ENCODE data around the gene STX10. TPM values are rescaled to one million over a fixed set of nuclear protein-coding genes. Genes with fewer than 3 reads are reported as not detected.
A peak's percentile ranks its signal among the peaks of the same experiment; 100 is the strongest.

STX10 gene
- total RNA-seq, 1 experiment from 2014 or later: 86.2 TPM

DNA sequence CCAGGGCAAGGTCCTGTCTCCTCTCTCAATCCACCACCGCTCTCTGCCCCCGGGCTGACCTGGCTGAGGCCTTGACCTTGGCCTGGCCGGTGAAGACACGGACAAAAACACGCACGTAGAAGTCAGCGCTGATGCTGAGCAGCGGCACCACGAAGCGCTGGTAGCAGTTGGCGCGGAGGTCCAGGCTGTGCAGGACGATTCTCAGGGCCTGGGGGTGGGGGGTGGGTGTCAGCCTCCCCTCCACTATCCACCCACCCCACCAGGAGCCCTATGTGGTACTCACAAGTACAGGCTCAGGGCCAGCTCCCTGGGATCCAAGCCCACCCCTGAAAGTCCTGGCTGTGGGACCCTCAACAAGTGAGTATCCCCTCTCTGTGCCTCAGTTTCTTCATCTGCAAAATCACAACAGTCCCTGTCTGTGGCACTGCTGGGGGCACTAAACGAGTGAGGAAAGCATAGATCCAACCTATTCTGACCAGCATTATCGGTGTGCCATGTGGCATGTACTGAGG lies 40.0 kb downstream of the STX10 start:
- intact Hi-C loops (cut with micrococcal nuclease; ENCODE audit: unreplicated experiment): loop anchor here (10.0 kb wide), 1 partner anchor 155 kb away; no protein-coding TSS in a partner anchor
- Histone ChIP-seq H3K4me1 (replicated peaks; ENCODE audit: insufficient read depth) (peaks cover 5% of the 10 kb centered on the region), H3K27ac (no peak overlapping the region), H3K4me3 (no peak overlapping the region), H2AFZ (no peak overlapping the region), H3K36me3 (ENCODE audit: low read depth) (peaks cover 24% of the 10 kb centered on the region; the same call in 1 of the 2 replicates), H3K9me3 (ENCODE audit: insufficient read depth, low read depth) (no peaks in the 10 kb centered on the region), H4K20me1 (ENCODE audit: insufficient read depth) (0 out of 2 replicates have a peak, but pooled peaks cover 6% of the 10 kb centered on the region), H3K9me2 (ENCODE audit: insufficient read depth) (no peaks in the 10 kb centered on the region), H3K4me2 (no peak overlapping the region), H3F3A (ENCODE audit: insufficient read depth, low read depth) (peaks cover 22% of the 10 kb centered on the region; the same call in 1 of the 2 replicates), H3K79me2 (ENCODE audit: low read depth) (peaks cover 17% of the 10 kb centered on the region), H3K27me3 (ENCODE audit: insufficient read depth, low read depth) (no peaks in the 10 kb centered on the region)
- DNase-seq: no peak
- no TSS peak for BruUV-seq (replicated peaks)
- ChIA-PET POLR2A (ENCODE audit: unreplicated experiment) (no interaction called here), CTCF (no interaction called here)
- no peak for TF ChIP-seq EZH2 (IDR thresholded peaks at IDR 0.05; ENCODE audit: low read depth)
- TF ChIP-seq, protein P1, sequence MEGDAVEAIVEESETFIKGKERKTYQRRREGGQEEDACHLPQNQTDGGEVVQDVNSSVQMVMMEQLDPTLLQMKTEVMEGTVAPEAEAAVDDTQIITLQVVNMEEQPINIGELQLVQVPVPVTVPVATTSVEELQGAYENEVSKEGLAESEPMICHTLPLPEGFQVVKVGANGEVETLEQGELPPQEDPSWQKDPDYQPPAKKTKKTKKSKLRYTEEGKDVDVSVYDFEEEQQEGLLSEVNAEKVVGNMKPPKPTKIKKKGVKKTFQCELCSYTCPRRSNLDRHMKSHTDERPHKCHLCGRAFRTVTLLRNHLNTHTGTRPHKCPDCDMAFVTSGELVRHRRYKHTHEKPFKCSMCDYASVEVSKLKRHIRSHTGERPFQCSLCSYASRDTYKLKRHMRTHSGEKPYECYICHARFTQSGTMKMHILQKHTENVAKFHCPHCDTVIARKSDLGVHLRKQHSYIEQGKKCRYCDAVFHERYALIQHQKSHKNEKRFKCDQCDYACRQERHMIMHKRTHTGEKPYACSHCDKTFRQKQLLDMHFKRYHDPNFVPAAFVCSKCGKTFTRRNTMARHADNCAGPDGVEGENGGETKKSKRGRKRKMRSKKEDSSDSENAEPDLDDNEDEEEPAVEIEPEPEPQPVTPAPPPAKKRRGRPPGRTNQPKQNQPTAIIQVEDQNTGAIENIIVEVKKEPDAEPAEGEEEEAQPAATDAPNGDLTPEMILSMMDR (conservative IDR thresholded peaks at IDR 0.05): no peak

DNA sequence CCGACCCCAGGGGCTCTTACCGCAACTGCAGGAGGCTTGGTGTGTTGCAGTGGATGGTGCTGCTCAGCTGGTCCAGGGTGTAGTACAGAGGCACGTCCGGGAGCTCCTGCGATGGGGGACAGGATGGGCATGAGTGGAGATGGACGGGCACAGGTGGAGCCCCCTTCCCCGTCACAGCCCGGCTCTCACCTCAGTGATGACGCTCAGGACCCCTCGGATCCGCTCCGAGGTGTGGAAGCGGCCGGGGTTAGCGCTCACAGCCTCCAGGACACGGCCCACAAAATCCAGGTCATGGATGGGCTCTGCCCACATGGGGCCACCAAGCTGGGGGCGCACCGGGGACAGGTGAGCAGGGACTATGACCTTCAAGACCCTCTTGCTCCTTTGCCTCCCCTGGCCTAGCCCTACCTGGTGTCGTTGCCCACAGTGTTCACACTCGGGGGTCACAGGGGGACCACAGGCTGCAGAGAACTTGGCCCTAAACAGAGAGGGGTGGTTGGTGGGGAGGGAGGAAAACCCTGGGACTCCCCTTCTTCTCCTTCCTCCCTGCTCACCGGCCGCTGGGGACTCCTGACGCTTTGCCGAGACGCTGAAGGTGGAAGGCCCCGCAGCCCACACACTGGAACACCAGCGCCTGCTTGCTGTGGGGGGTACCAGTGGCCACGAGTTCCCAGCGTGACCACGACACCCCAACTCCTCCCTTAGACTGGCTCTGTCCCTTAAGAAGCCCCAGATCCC lies 40.6 kb downstream of the STX10 start:
- Histone ChIP-seq H4K20me1 (ENCODE audit: insufficient read depth) (0 out of 2 replicates have a peak, but pooled peaks cover 6% of the 10 kb centered on the region), H2AFZ (no peak overlapping the region), H3K9me3 (ENCODE audit: insufficient read depth, low read depth) (no peaks in the 10 kb centered on the region), H3K79me2 (ENCODE audit: low read depth) (peaks cover 11% of the 10 kb centered on the region), H3K27ac (no peak overlapping the region), H3K36me3 (ENCODE audit: low read depth) (peaks cover 18% of the 10 kb centered on the region; the same call in 1 of the 2 replicates), H3K9me2 (ENCODE audit: insufficient read depth) (no peaks in the 10 kb centered on the region), H3K27me3 (ENCODE audit: insufficient read depth, low read depth) (no peaks in the 10 kb centered on the region), H3K4me3 (no peak overlapping the region), H3F3A (ENCODE audit: insufficient read depth, low read depth) (peaks cover 18% of the 10 kb centered on the region; the same call in 1 of the 2 replicates), H3K4me2 (no peak overlapping the region), H3K4me1 (replicated peaks; ENCODE audit: insufficient read depth) (no peaks in the 10 kb centered on the region; the same call in 1 of the 2 replicates)
- TF ChIP-seq, protein P1 (conservative IDR thresholded peaks at IDR 0.05): no peak
- TF ChIP-seq EZH2 (IDR thresholded peaks at IDR 0.05; ENCODE audit: low read depth): no peak
- no peak for DNase-seq
- ChIA-PET POLR2A (ENCODE audit: unreplicated experiment) (no interaction called here), CTCF (interaction anchor here (0.6 kb wide), 1 partner anchor 224 kb away, joined by 3 read pairs; no protein-coding TSS in a partner anchor)
- no TSS peak for BruUV-seq (replicated peaks)
- intact Hi-C loops (cut with micrococcal nuclease; ENCODE audit: unreplicated experiment): loop anchor here (10.0 kb wide), 1 partner anchor 155 kb away; no protein-coding TSS in a partner anchor

DNA sequence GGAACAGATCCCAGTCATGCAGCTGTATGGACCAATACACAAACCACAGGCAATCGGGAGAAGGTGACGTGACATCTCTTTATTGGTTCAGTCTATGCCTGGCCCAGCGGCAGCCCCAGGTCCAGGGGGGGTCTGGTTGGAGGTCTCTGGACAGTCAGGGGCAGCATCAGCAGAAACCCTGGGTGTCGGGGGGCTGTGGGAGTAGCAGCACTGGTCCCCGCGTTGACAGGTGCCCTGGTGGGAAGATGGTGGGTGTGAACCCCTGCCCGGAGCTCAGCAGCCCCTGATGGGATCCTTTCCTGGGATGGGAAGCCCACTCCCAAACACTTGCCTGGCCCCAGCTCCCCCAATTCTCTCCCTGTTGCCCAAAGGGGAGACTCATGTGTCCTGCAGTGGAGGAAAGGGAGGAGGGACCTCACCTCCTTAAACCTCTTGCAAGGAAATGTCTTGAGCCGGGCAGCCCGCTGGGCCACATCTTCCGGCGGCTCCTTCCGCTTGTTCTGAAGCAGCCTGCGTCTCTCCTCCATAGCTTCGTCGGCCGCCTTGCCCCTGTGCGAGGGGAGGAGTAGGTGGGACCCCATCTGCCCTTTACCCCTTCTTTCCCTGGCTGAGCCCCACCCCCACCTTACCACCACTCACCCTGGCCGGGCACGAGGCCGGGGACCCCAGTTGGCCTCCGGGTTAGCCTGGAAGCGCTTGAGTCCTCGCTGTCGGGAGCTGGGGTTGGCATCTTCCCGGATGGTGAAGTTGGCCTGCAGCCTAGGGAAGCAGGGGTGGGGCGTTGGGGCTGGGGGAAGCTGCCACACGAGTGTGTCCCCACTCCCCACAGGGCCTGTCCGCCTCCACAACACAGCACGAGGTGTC lies 45.1 kb downstream of the STX10 start:
- BruUV-seq (replicated peaks): TSS peak; percentile 13

More for the DNA sequence above, 45.1 kb downstream of the STX10 start:
- H3K79me2 ChIP-seq (ENCODE audit: low read depth): no peaks in the 10 kb centered on the region
- H2AFZ ChIP-seq: no peak overlapping the region
- H3K4me1 ChIP-seq (replicated peaks; ENCODE audit: insufficient read depth): no peaks in the 10 kb centered on the region
- no peaks in the 10 kb centered on the region for H3K9me3 ChIP-seq (ENCODE audit: insufficient read depth, low read depth)
- ChIA-PET CTCF (interaction anchor here (0.7 kb wide), 1 partner anchor 37 kb away, joined by 14 read pairs; no protein-coding TSS in a partner anchor), POLR2A (ENCODE audit: unreplicated experiment) (no interaction called here)
- H4K20me1 ChIP-seq (ENCODE audit: insufficient read depth): peaks cover 8% of the 10 kb centered on the region; the same call in 1 of the 2 replicates
- intact Hi-C loops (cut with micrococcal nuclease; ENCODE audit: unreplicated experiment): no loop called here
- H3K36me3 ChIP-seq (ENCODE audit: low read depth): peaks cover 7% of the 10 kb centered on the region; the same call in 1 of the 2 replicates
- DNase-seq: no peak
- no peak overlapping the region for H3K4me3 ChIP-seq
- no peak overlapping the region for H3K27ac ChIP-seq
- H3K4me2 ChIP-seq: no peak overlapping the region
- H3K27me3 ChIP-seq (ENCODE audit: insufficient read depth, low read depth): no peaks in the 10 kb centered on the region
- H3F3A ChIP-seq (ENCODE audit: insufficient read depth, low read depth): peaks cover 13% of the 10 kb centered on the region; the same call in 1 of the 2 replicates
- no peak for TF ChIP-seq EZH2 (IDR thresholded peaks at IDR 0.05; ENCODE audit: low read depth)
- TF ChIP-seq, protein P1 (conservative IDR thresholded peaks at IDR 0.05): no peak
- no peaks in the 10 kb centered on the region for H3K9me2 ChIP-seq (ENCODE audit: insufficient read depth)

Measured in PC-9 (cell line).